Activated T-helper 2 cell treated with anti-CD3 and anti-CD28 coated beads, Interferon-gamma antibody, Interleukin-2, Interleukin-4, amounts not matched to agents 10 μg/mL and 5 μg/mL and 100 μg/mL, durations not matched to agents 14 hours and 24 hours and 36 hours (primary cell): ENCODE measurements around the gene TULP4. TPM values are rescaled to one million over a fixed set of nuclear protein-coding genes. Genes with fewer than 3 reads are reported as not detected.

Experiments used
- DNase-seq: peaks from one replicate; pipeline ENCODE4 v3.0.0; 2021; ENCODE audit warnings: low spot score
- H3K27ac Mint-ChIP-seq: one replicate; pipeline ENCODE4 v1.8.0; 2021; ENCODE audit warnings: mixed read lengths
- H3K27me3 Mint-ChIP-seq: one replicate; pipeline ENCODE4 v1.8.0; 2021; ENCODE audit warnings: low read depth, mixed read lengths
- H3K36me3 Mint-ChIP-seq: one replicate; pipeline ENCODE4 v1.8.0; 2021; ENCODE audit warnings: low read depth, mixed read lengths
- H3K4me1 Mint-ChIP-seq: one replicate; pipeline ENCODE4 v1.8.0; 2021; ENCODE audit warnings: low read depth, mixed read lengths
- H3K4me3 Mint-ChIP-seq: one replicate; pipeline ENCODE4 v1.8.0; 2021; ENCODE audit warnings: low read depth, mild to moderate bottlenecking, moderate library complexity, mixed read lengths
- H3K9me3 Mint-ChIP-seq: one replicate; pipeline ENCODE4 v1.8.0; 2021; ENCODE audit warnings: mixed read lengths
- intact Hi-C: fragments of 100-400 bp; cut with micrococcal nuclease; formaldehyde crosslinking; loops from one replicate; pipeline ENCODE4 v1.15.1; 2023
- total RNA-seq: library from RNA; stranded (reverse); gene quantifications from 2 replicates; pipeline ENCODE4 v1.2.3, GENCODE V29; 2022

Gene TULP4
- total RNA-seq, 1 donor from 2014 or later, result 19.8 TPM

DNA sequence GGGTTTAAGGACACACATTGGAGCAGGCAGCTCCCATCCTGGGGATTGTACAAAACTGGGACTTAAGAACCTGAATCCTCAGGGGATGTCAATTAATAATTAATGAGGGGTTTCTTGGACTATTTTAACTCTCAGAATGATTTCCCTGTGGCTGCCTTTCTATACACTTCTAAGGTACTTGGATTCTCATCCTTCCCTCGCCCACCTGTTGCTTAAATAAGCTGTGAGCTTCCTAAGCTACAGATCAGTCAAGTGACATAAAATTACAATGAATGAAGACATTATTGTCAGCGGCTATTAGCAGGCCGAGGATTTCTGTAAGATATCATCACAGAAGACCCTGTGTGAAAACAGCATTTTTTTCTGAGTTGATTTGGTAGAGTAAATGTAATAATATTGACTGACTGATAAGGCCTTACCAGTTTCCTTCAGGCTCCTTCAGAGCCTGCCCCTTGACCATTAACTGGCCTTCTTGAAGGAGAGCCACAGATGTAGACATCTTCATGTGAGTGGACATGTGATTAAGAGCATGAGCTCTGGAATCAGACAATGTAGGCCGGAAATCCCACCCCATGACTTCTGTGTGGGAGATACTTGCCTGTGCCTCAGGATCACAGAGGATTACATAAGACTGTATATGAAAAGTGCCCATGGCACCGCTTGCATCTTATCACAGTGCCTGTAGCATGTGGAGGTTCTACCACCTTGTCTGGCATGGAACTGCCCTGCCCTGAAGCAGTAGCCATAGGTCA lies 101.7 kb downstream of the TULP4 start:
- Mint-ChIP-seq H3K36me3 (no peaks in the 10 kb centered on the region), H3K27ac (no peak overlapping the region), H3K4me1 (peaks cover 3% of the 10 kb centered on the region), H3K27me3 (no peaks in the 10 kb centered on the region), H3K9me3 (no peaks in the 10 kb centered on the region), H3K4me3 (no peak overlapping the region)
- intact Hi-C loops, result no loop called here
- no peak for DNase-seq

DNA sequence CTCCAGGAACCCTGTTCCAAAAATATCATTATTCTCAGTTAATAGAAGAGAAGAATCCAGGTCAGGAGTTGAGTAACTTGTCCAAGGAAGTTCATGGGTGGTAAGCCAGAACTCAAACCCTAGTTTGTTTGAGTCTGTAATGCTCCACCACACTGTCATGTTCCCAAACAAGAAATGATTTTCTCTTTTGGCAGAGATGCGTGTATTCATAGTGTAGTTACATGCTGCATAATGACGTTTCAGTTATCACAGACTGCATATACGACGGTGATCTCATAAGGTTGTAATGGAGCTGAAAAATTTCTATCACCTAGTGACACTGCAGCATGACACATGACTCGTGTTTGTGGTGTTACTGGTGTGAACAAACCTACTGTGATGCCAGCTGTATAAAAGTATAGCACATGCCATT lies 102.6 kb downstream of the TULP4 start:
- no peak for DNase-seq
- intact Hi-C loops, result no loop called here
- H3K9me3 Mint-ChIP-seq, result peaks cover 4% of the 10 kb centered on the region
- H3K4me3 Mint-ChIP-seq, result no peak overlapping the region
- no peaks in the 10 kb centered on the region for H3K27me3 Mint-ChIP-seq
- H3K36me3 Mint-ChIP-seq, result no peaks in the 10 kb centered on the region
- H3K27ac Mint-ChIP-seq, result no peak overlapping the region
- no peaks in the 10 kb centered on the region for H3K4me1 Mint-ChIP-seq

DNA sequence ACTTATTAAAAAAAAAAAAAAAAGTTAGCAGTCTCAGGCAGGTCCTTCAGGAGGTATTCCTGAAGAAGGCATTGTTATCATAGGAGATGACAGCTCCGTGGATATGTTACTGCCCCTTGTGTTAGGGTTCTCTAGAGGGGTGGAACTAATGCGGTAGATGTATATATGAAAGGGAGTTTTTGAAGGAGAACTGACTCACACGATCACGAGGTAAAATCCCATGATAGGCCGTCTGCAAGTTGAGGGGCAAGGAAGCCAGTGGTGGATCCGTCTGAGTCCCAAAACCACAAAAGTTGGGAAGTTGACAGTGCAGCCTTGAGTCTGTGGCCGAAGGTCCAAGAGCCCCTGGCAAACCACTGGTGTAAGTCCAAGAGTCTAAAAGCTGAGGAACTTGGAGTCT lies 103.4 kb downstream of the TULP4 start:
- Mint-ChIP-seq H3K36me3 (no peaks in the 10 kb centered on the region), H3K27me3 (no peaks in the 10 kb centered on the region), H3K9me3 (peaks cover 4% of the 10 kb centered on the region), H3K4me3 (no peak overlapping the region), H3K4me1 (no peaks in the 10 kb centered on the region), H3K27ac (no peak overlapping the region)
- intact Hi-C loops, result no loop called here
- no peak for DNase-seq

DNA sequence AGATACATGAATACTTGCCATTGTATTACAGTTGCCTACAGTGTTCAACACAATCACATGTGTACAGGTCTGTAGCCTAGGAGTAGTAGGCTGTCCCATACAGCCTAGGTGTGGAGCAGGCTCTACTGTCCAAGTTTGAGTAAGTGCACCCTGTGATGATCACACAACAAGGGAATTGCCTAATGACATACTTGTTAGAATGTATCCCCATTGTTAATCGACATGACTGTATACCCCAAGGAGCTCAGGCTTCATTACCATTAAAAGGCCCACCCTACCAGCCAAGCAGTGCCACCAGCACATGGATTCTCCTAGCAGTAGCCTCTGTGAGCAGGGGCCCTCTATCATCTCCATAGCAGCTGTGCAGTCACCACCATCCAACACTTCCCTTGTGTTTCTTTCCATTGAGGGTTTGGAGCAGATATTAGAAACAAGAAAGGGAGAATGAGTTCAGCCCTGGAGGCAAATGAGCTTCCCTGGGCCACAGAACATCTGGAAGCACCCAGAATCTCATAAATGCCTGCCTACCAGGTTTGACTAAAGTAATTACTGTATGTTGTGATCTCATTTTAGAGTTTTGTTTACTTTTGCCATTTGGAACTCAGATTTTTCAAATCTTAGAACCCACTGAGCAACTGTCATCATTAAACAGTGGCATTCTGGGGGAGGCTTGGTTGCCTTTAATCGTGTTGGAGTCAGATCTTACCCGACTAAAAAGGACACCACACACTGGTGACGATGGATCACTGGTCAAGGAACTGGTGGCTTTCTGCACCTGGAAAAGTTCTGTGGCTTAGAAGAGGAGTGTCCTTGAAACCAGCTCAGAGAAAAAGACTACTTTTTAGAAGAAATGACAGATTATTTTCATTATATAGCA lies 104.9 kb downstream of the TULP4 start:
- H3K4me3 Mint-ChIP-seq, result no peak overlapping the region
- DNase-seq, result no peak
- no peaks in the 10 kb centered on the region for H3K4me1 Mint-ChIP-seq
- H3K36me3 Mint-ChIP-seq, result no peaks in the 10 kb centered on the region
- H3K27me3 Mint-ChIP-seq, result no peaks in the 10 kb centered on the region
- intact Hi-C loops, result no loop called here
- no peak overlapping the region for H3K27ac Mint-ChIP-seq
- H3K9me3 Mint-ChIP-seq, result peaks cover 4% of the 10 kb centered on the region

DNA sequence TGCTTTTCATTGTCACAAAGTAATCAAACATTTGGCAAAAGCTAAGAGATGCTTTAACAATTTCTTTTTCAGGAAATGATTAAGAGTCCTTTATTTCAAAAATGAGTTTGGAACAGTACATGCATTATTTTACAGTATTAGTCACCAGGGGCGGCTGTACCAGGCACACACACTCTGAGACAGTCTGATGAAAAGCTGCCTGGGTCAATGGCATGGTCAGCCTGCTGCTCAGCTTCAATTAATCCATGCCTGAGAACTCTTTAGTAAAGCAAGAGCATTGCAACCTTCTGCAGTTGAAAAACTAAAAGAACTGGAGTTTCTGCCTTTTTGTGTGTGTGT lies 105.5 kb downstream of the TULP4 start:
- Mint-ChIP-seq H3K4me3 (no peak overlapping the region), H3K9me3 (peaks cover 4% of the 10 kb centered on the region), H3K4me1 (no peaks in the 10 kb centered on the region), H3K36me3 (no peaks in the 10 kb centered on the region), H3K27me3 (no peaks in the 10 kb centered on the region), H3K27ac (no peak overlapping the region)
- no peak for DNase-seq
- intact Hi-C loops, result no loop called here

DNA sequence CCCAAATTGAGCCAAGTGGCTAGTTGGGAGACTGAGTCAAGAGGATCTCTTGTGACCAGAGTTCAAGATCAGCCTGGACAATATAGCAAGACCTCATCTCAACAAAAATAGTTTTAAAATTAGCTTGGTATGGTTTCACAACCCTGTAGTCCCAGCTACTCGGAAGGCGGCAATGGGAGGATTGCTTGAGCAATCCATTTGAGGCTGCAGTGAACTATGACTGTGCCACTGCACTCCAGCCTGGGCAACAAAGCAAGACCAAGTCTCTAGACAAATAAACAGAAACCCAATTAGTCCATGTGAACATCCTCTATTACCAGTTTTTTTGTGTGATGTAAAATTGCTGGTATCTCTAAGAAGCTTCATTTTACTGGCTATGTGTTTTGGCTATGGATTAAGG lies 106.2 kb downstream of the TULP4 start:
- Mint-ChIP-seq H3K36me3 (no peaks in the 10 kb centered on the region), H3K4me3 (no peak overlapping the region)

DNA sequence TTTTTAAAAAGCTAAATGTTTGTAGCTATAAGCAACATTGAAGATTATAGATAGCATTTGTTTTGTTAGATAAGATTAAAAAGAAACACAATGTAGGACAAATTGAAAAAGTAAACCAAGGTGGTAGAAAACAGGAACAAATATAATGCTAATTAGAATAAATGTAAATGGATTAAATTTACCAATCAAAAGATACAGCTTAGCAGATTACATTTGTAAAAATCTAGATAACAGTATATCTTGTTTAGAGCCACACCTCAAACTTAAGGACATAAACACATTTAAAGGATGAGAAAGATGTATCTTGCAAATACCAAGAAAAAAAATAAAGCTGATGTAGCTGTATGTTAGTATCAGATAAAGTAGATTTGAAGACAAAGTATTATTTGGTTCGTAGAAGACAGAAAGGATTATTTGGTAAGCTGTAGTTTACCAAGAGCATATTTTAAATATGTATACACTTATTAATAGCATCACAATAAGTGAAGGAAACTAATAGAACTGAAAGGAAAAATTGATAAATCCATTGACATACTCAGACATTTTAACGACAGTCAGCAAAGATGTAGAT lies 107.2 kb downstream of the TULP4 start:
- intact Hi-C loops, result no loop called here
- Mint-ChIP-seq H3K4me1 (no peaks in the 10 kb centered on the region), H3K4me3 (no peak overlapping the region)

More for the DNA sequence above, 106.2 kb downstream of the TULP4 start:
- peaks cover 4% of the 10 kb centered on the region for H3K9me3 Mint-ChIP-seq
- H3K4me1 Mint-ChIP-seq, result no peaks in the 10 kb centered on the region
- no peak overlapping the region for H3K27ac Mint-ChIP-seq
- no peaks in the 10 kb centered on the region for H3K27me3 Mint-ChIP-seq
- no peak for DNase-seq
- intact Hi-C loops, result no loop called here

DNA sequence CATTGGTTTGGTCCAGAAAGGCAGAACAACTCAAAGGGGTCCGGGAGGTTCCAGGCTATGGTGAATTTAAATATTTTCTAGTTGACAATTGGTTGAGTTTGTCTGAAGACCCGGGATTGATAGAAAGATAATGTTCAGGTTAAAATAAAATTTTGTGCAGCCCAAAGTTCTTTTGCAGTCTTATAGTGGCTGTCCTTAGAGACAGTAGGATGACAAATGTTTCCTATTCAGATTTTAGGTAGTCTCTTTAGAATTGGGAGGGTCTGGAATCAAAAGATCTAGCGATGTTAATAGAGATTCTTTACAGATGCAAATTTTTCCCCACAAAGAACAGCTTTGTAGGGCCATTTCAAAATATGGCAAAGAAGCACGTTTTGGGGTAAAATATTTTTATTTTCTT lies 109.1 kb downstream of the TULP4 start:
- H3K4me1 Mint-ChIP-seq, result no peaks in the 10 kb centered on the region
- H3K9me3 Mint-ChIP-seq, result peaks cover 4% of the 10 kb centered on the region
- H3K4me3 Mint-ChIP-seq, result no peak overlapping the region
- H3K36me3 Mint-ChIP-seq, result no peaks in the 10 kb centered on the region
- no peaks in the 10 kb centered on the region for H3K27me3 Mint-ChIP-seq
- no peak for DNase-seq
- intact Hi-C loops, result no loop called here
- no peak overlapping the region for H3K27ac Mint-ChIP-seq

More for the DNA sequence above, 107.2 kb downstream of the TULP4 start:
- DNase-seq, result no peak
- Mint-ChIP-seq H3K36me3 (no peaks in the 10 kb centered on the region), H3K9me3 (peaks cover 4% of the 10 kb centered on the region), H3K27me3 (no peaks in the 10 kb centered on the region), H3K27ac (no peak overlapping the region)

DNA sequence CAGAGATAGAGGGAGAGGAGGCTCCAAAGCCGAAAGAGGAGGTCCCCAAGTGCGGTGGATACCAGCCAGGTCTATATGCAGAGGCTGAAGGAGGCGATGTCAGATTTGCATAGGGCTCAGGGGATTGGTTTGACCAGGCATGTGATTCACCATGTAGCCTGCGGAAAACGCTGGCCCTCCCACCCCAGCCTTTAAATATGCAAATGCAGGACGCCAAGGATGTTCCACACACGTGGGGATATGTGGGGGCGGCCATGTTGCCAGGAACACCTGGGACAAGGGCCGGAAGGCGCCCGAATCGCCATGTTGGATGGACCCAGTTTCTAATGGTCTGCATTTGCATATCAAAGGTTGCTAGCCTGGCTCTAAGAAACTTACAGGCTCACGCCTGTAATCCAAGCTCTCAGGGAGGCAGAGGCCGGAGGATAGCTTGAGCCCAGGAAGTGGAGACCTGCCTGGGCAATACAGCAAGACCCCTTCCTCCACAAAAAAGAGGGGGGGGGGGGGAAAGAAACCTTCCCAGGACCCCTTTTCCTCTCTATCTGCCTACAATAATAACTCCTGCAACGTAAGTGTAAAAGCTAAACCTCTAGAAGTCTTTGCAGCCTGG lies 110.5 kb downstream of the TULP4 start:
- Mint-ChIP-seq H3K4me1 (no peaks in the 10 kb centered on the region), H3K9me3 (peaks cover 4% of the 10 kb centered on the region), H3K27ac (no peak overlapping the region), H3K27me3 (no peaks in the 10 kb centered on the region), H3K4me3 (no peak overlapping the region), H3K36me3 (no peaks in the 10 kb centered on the region)
- DNase-seq, result no peak
- intact Hi-C loops, result no loop called here

DNA sequence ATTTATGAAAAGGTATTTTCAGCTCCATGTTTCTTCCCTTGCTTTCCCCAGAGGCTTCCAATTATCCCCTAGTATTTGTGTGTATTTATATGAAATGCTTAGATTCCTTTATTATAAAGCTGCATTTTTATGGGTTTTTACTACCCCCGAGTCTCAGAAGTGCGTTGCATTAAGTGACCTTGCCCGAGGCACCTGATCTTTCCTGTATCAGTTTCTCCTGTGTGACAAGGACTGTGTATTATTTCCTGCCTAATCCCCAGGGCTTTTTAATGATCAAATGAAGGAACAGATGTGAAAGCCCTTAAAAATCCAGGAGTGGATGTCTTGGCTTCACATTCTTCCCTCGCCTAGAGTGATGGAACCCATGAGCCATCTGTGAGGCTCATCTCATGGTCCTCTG lies 118.8 kb downstream of the TULP4 start:
- Mint-ChIP-seq H3K36me3 (no peaks in the 10 kb centered on the region), H3K27me3 (no peaks in the 10 kb centered on the region), H3K4me3 (no peak overlapping the region), H3K27ac (no peak overlapping the region), H3K9me3 (no peaks in the 10 kb centered on the region), H3K4me1 (no peaks in the 10 kb centered on the region)
- DNase-seq, result no peak
- intact Hi-C loops, result no loop called here

DNA sequence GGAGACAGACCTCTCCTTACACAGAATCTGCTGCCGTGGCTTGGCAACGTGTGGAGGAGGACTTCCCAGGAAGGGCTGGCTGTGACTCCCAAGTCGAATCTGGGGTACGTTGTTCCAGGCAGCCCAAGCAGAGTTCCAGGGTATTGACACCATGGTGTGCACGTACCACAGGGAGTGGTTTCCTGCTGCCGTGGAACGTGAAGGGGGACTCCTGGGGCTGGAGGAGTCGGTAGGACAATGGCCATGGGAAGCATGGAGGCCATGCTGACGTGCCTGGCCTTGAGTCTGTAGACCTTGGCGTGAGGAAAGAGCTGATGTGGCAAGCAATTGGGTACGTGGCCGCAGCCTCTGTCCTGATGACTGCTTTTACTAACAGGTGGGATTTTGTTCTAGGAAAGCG lies 119.3 kb downstream of the TULP4 start:
- H3K27me3 Mint-ChIP-seq, result no peaks in the 10 kb centered on the region
- intact Hi-C loops, result no loop called here

DNA sequence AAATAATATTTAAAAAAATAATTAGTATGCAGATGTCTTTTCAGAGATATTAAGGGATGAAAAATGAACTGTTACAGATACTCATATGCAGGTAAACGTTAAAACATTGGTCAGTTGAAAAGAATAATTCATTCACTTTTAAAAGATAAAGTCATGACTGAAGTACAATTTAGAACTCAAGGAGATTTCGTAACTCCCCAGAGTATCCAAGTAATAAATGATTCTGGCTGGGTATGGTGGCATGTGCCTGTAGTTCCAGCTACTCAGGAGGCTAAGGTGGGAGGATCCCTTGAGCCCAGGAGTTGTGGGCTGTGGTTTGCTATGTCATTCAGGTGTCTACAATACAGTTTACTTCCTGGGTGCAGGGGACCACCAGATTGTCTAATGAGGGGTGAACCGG lies 125.3 kb downstream of the TULP4 start:
- intact Hi-C loops, result no loop called here
- H3K4me1 Mint-ChIP-seq, result peaks cover 2% of the 10 kb centered on the region

More for the DNA sequence above, 119.3 kb downstream of the TULP4 start:
- no peaks in the 10 kb centered on the region for H3K4me1 Mint-ChIP-seq
- H3K9me3 Mint-ChIP-seq, result no peaks in the 10 kb centered on the region
- H3K36me3 Mint-ChIP-seq, result no peaks in the 10 kb centered on the region
- no peak for DNase-seq
- H3K27ac Mint-ChIP-seq, result no peak overlapping the region
- H3K4me3 Mint-ChIP-seq, result no peak overlapping the region

DNA sequence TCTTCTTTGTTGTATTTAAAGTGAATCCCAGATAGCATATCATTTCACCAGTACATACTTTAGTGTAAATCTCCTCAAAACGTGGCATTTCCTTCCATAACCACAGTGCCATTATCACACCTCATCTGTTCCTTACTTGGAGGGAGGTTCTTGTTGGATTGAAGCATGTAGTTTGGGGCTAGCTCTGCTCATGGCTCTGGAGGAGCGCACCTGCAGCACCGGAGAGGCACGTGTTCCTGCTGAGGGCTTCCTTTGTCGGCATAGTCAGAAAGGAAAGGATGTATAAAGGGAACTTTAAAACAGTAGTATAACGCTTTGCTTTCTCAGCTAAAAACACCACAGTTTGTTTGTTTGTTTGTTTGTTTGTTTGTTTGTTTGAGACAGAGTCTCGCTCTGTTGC lies 126.0 kb downstream of the TULP4 start:
- Mint-ChIP-seq H3K4me3 (no peak overlapping the region), H3K27me3 (no peaks in the 10 kb centered on the region), H3K36me3 (no peaks in the 10 kb centered on the region), H3K9me3 (no peaks in the 10 kb centered on the region), H3K4me1 (peaks cover 2% of the 10 kb centered on the region), H3K27ac (no peak overlapping the region)
- DNase-seq, result no peak
- intact Hi-C loops, result no loop called here

More for the DNA sequence above, 125.3 kb downstream of the TULP4 start:
- Mint-ChIP-seq H3K36me3 (no peaks in the 10 kb centered on the region), H3K27me3 (no peaks in the 10 kb centered on the region), H3K4me3 (no peak overlapping the region), H3K27ac (no peak overlapping the region), H3K9me3 (no peaks in the 10 kb centered on the region)
- no peak for DNase-seq
